ENCODE data around the gene ZNF789.
A peak's percentile ranks its signal among the peaks of the same experiment; 100 is the strongest.

ZNF789 gene

DNA sequence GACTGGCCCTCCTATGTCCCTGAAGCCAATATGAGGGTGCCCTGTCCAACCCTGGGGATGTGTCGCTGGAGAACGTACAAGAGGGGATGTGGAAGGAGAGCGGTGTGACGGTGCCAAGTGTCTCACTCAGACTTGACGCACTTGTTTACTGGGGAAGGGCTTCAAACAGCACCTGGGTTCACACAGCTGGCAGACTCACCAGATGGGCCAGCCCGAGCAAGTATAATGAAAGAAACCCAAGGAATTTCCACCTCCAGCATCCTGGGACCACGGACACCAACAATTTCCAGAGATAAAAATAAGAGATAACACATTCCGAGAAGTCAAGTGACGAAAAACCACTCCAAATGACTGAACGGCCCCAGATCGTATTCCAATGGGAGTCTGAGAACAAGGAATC is 12.0 kb upstream of the ZNF789 start:
- H3K9ac ChIP-seq (ENCODE audit: low read length) = no peak overlapping the region
- no peaks in the 10 kb centered on the region for H3K27me3 ChIP-seq (ENCODE audit: low read depth, low read length)
- H3K79me2 ChIP-seq (ENCODE audit: low read length) = peaks cover 80% of the 10 kb centered on the region
- no peak overlapping the region for H3K4me2 ChIP-seq (ENCODE audit: low read length)
- peaks cover 15% of the 10 kb centered on the region for H4K20me1 ChIP-seq (ENCODE audit: insufficient read depth, low read length)
- TF ChIP-seq, protein P1, sequence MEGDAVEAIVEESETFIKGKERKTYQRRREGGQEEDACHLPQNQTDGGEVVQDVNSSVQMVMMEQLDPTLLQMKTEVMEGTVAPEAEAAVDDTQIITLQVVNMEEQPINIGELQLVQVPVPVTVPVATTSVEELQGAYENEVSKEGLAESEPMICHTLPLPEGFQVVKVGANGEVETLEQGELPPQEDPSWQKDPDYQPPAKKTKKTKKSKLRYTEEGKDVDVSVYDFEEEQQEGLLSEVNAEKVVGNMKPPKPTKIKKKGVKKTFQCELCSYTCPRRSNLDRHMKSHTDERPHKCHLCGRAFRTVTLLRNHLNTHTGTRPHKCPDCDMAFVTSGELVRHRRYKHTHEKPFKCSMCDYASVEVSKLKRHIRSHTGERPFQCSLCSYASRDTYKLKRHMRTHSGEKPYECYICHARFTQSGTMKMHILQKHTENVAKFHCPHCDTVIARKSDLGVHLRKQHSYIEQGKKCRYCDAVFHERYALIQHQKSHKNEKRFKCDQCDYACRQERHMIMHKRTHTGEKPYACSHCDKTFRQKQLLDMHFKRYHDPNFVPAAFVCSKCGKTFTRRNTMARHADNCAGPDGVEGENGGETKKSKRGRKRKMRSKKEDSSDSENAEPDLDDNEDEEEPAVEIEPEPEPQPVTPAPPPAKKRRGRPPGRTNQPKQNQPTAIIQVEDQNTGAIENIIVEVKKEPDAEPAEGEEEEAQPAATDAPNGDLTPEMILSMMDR (IDR thresholded peaks at IDR 0.05; ENCODE audit: low read depth, low read length) = no peak
- no peak for TF ChIP-seq EZH2phosphoT487 (IDR thresholded peaks at IDR 0.05; ENCODE audit: low read depth)
- H2AFZ ChIP-seq (ENCODE audit: low read depth, low read length) = no peak overlapping the region
- no peak overlapping the region for H3K27ac ChIP-seq (ENCODE audit: low read length)
- peaks cover 54% of the 10 kb centered on the region for H3K36me3 ChIP-seq (replicated peaks; ENCODE audit: low read depth, low read length)
- no peak overlapping the region for H3K4me3 ChIP-seq (ENCODE audit: low read length)
- no peaks in the 10 kb centered on the region for H3K9me3 ChIP-seq (ENCODE audit: insufficient read depth, low read length)
- peaks cover 7% of the 10 kb centered on the region for H3K4me1 ChIP-seq (ENCODE audit: low read length)

DNA sequence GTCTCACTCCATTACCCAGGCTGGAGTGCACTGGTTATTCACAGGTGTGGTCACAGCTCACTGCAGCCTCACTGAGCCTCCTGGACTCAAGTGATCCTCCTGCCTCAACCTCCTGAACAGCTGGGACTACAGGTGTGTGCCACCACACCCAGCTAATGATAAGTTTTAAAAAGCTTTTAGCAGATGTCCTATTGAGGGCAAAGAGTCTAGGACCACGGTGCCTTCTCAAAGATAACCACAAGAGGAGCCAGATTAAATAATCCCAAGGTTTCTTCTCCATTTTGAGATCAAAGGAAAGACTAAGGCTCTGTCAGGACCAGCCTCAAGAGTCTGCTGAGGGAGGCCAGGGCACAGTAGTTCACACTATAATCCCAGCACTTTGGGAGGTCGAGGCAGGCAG is 11.5 kb upstream of the ZNF789 start:
- peaks cover 52% of the 10 kb centered on the region for H3K36me3 ChIP-seq (replicated peaks; ENCODE audit: low read depth, low read length)
- peaks cover 15% of the 10 kb centered on the region for H4K20me1 ChIP-seq (ENCODE audit: insufficient read depth, low read length)
- no peak overlapping the region for H3K4me2 ChIP-seq (ENCODE audit: low read length)

DNA sequence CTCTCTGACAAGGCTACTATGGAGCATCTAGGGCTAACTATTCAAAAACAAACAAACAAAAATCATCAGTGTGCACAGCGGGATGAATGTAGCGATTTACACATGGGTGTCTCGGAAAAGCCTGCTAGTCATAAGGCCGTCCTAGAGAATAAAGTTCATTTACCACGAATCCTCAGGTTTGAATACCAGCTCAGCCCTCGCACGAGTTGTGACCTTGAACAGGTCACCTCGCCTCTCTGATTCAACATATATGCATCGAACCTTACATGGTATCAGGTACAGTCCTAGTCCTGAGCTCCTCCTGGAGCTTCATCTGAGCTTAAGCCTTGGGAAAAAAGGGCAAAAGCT is 7.3 kb upstream of the ZNF789 start:
- H3K79me2 ChIP-seq (ENCODE audit: low read length) = peaks cover 59% of the 10 kb centered on the region
- H3K27ac ChIP-seq (ENCODE audit: low read length) = peak overlapping the region; percentile 52
- peak overlapping the region; percentile 97 for H3K4me2 ChIP-seq (ENCODE audit: low read length)
- peak overlapping the region; percentile 91 for H3K9ac ChIP-seq (ENCODE audit: low read length)
- TF ChIP-seq EZH2phosphoT487 (IDR thresholded peaks at IDR 0.05; ENCODE audit: low read depth) = no peak
- TF ChIP-seq, protein P1 (IDR thresholded peaks at IDR 0.05; ENCODE audit: low read depth, low read length) = no peak
- H3K4me1 ChIP-seq (ENCODE audit: low read length) = peaks cover 7% of the 10 kb centered on the region
- peak overlapping the region; percentile 90 for H3K4me3 ChIP-seq (ENCODE audit: low read length)
- peaks cover 19% of the 10 kb centered on the region for H3K36me3 ChIP-seq (replicated peaks; ENCODE audit: low read depth, low read length)
- H2AFZ ChIP-seq (ENCODE audit: low read depth, low read length) = no peak overlapping the region; the same call in 1 of the 2 replicates
- 0 out of 2 replicates have a peak, but pooled peaks cover 8% of the 10 kb centered on the region for H4K20me1 ChIP-seq (ENCODE audit: insufficient read depth, low read length)
- H3K9me3 ChIP-seq (ENCODE audit: insufficient read depth, low read length) = no peaks in the 10 kb centered on the region
- no peaks in the 10 kb centered on the region for H3K27me3 ChIP-seq (ENCODE audit: low read depth, low read length)

More for the DNA sequence above, 11.5 kb upstream of the ZNF789 start:
- Histone ChIP-seq H3K4me3 (ENCODE audit: low read length) (no peak overlapping the region), H3K79me2 (ENCODE audit: low read length) (peaks cover 86% of the 10 kb centered on the region), H3K9ac (ENCODE audit: low read length) (no peak overlapping the region), H3K27me3 (ENCODE audit: low read depth, low read length) (no peaks in the 10 kb centered on the region), H2AFZ (ENCODE audit: low read depth, low read length) (no peak overlapping the region), H3K27ac (ENCODE audit: low read length) (no peak overlapping the region), H3K9me3 (ENCODE audit: insufficient read depth, low read length) (no peaks in the 10 kb centered on the region), H3K4me1 (ENCODE audit: low read length) (peaks cover 7% of the 10 kb centered on the region)
- TF ChIP-seq, protein P1 (IDR thresholded peaks at IDR 0.05; ENCODE audit: low read depth, low read length) = no peak
- no peak for TF ChIP-seq EZH2phosphoT487 (IDR thresholded peaks at IDR 0.05; ENCODE audit: low read depth)

DNA sequence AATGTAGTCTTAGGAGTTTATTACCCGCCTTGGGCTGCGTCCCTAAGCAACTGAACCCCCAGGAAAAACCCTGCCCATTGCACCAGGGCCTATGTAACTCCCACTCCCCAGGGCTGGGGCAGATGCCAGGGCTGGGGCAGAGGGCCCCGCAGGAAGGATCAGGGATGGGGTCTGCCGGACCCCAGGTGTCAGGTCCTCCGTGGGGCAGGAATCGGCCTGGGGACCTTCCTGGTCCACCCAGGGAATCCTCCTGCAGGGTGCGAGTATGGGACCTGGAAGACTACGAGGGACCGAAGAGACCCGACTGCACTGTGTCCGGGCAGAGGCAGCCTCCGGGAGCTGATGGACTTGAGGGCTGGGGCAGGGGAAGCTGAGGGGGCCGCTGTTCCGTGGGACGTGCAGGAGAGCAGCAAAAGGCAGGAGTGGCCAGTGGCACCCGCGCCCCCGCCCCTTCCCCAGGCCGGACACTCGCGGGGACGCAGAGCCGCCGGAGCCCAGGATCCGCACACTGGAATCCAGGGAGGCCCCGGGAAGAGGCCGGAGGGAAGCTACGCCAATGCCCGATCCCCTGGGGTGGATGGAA is 4.3 kb upstream of the ZNF789 start:
- Histone ChIP-seq H3K9me3 (ENCODE audit: insufficient read depth, low read length) (no peaks in the 10 kb centered on the region), H3K27ac (ENCODE audit: low read length) (no peak overlapping the region), H3K27me3 (ENCODE audit: low read depth, low read length) (no peaks in the 10 kb centered on the region), H3K4me3 (ENCODE audit: low read length) (no peak overlapping the region), H3K4me1 (ENCODE audit: low read length) (peaks cover 10% of the 10 kb centered on the region), H3K9ac (ENCODE audit: low read length) (no peak overlapping the region), H3K79me2 (ENCODE audit: low read length) (peaks cover 36% of the 10 kb centered on the region), H3K4me2 (ENCODE audit: low read length) (no peak overlapping the region), H3K36me3 (replicated peaks; ENCODE audit: low read depth, low read length) (peaks cover 5% of the 10 kb centered on the region), H2AFZ (ENCODE audit: low read depth, low read length) (no peak overlapping the region), H4K20me1 (ENCODE audit: insufficient read depth, low read length) (no peaks in the 10 kb centered on the region)
- TF ChIP-seq, protein P1 (IDR thresholded peaks at IDR 0.05; ENCODE audit: low read depth, low read length) = no peak
- TF ChIP-seq EZH2phosphoT487 (IDR thresholded peaks at IDR 0.05; ENCODE audit: low read depth) = no peak

Data from OCI-LY3 (cell line).